Fibroblast of skin of abdomen (primary cell): ENCODE results near the gene AFF2. TPM values are rescaled to one million over a fixed set of nuclear protein-coding genes. Genes with fewer than 3 reads are reported as not detected.

Experiments used
- DNase-seq: peaks from one replicate; pipeline ENCODE4 v3.0.0-alpha.2; 2013
- polyA plus RNA-seq, 2 experiments: library from polyadenylated mRNA; unstranded; fragments of 120-200 nt; gene quantifications; one replicate each; pipeline ENCODE4 v1.2.1, GENCODE V29; 2013; ENCODE audit not compliant: insufficient read length in 2 of 2

Gene AFF2
- polyA plus RNA-seq (2013, experiment 1 of 2; ENCODE audit: insufficient read length): 5.3 TPM
- polyA plus RNA-seq (2013, experiment 2 of 2; ENCODE audit: insufficient read length): 5.1 TPM

GRCh38 chrX:148500423-148501385, at the start of gene AFF2:
AFF2 (plus strand) TSS chrX:148500617; CDS start chrX:148501098, 481 bp downstream.
- peak; percentile 62 for DNase-seq

- DNase-seq: no peak
These were observed 43.1 kb upstream of the AFF2 start for GRCh38 chrX:148457279-148457678.

GRCh38 chrX:148459343-148459742, 41.1 kb upstream of the AFF2 start:
- DNase-seq: no peak

GRCh38 chrX:148466292-148466691, 34.1 kb upstream of the AFF2 start:
- DNase-seq: peak; percentile 2

GRCh38 chrX:148470324-148470723, 30.1 kb upstream of the AFF2 start:
- DNase-seq: no peak

- no peak for DNase-seq
These were observed 26.4 kb upstream of the AFF2 start for GRCh38 chrX:148474030-148474429.

GRCh38 chrX:148492057-148492456, 8.4 kb upstream of the AFF2 start:
- no peak for DNase-seq

GRCh38 chrX:148495176-148495575, 5.2 kb upstream of the AFF2 start:
- no peak for DNase-seq

- no peak for DNase-seq
These were observed 2.4 kb upstream of the AFF2 start for GRCh38 chrX:148498067-148498466.

GRCh38 chrX:148499638-148500422, 587 bp upstream of the AFF2 start:
- DNase-seq: no peak

- DNase-seq: no peak
These were observed 1.1 kb downstream of the AFF2 start for GRCh38 chrX:148501386-148502066.

GRCh38 chrX:148504506-148504905, 4.1 kb downstream of the AFF2 start:
- DNase-seq: no peak

- DNase-seq: peak; percentile 65
These were observed 7.0 kb downstream of the AFF2 start for GRCh38 chrX:148507418-148507817.

- DNase-seq: no peak
These were observed 12.0 kb downstream of the AFF2 start for GRCh38 chrX:148512453-148512852.

- peak; percentile 41 for DNase-seq
These were observed 13.2 kb downstream of the AFF2 start for GRCh38 chrX:148513661-148514060.

- no peak for DNase-seq
These were observed 16.8 kb downstream of the AFF2 start for GRCh38 chrX:148517176-148517575.

GRCh38 chrX:148522006-148522405, 21.6 kb downstream of the AFF2 start:
- no peak for DNase-seq

GRCh38 chrX:148523303-148524080, 23.1 kb downstream of the AFF2 start:
- no peak for DNase-seq

- no peak for DNase-seq
These were observed 30.2 kb downstream of the AFF2 start for GRCh38 chrX:148530464-148531077.

GRCh38 chrX:148534291-148534690, 33.9 kb downstream of the AFF2 start:
- no peak for DNase-seq

- no peak for DNase-seq
These were observed 35.2 kb downstream of the AFF2 start for GRCh38 chrX:148535639-148536038.
